ENCODE measurements around the gene PGC.

PGC gene

DNA sequence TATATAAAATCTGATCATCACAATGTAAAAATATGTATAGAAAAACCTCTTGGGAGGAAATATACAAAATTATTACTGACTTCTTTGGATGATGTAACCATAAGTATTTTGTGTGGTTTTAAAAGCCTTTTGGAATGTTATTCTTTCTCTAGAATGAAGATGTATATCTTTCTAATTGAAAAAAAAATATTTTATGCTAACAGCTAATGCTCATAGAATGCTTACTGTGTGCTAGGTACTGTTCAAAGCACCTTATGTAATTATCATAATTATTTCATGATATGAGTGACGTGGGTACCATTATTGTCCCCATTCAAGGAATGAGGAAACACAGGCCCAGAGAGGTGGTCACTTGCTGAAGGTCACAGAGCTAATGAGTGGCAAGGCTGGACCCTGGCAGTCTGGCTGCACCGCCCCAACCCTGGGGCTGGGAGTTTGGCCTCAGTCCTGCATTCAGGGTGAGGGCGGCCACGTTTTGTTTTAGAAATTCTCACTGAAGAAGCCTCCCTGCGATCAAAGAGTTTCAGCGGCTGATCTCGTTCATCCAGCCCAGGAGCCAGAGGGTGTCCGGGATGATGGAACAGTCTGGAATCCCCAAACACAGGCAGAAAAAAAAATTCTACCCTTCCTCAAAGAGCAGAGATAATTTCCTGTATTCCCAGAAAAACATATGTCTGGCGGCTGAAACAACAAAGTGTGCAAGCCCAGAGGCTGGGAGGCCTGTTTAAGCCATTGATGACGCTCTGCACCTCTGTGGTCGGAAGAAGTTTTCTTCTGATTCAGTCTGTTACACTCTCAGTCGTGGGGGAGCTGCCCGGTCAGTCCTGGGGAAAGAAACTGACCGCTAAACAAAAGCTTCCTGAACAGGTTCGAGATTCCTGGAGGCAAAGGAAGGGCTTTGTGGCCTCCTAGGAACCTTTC, 49.1 kb downstream of the PGC start:
- peak; percentile 58 for DNase-seq (ENCODE audit: low read depth)

DNA sequence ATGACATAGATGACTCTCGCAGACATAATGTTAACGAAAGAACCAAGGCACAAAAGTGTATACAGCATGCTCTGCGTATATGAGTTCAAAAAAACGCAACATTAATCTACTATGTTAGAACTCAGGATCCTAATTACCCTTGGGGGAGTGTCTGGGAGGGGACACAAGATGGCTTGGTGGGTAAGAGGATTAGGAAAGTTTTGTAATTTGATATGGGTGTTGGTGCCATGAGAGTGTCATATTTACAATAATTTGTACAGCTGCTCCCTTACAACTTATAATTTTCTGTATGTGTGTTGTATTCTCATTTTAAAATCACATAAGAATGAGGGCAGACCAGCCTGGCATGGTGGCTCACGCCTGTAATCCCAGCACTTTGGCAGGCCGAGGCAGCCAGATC, 50.4 kb downstream of the PGC start:
- DNase-seq (ENCODE audit: low read depth) = no peak

DNA sequence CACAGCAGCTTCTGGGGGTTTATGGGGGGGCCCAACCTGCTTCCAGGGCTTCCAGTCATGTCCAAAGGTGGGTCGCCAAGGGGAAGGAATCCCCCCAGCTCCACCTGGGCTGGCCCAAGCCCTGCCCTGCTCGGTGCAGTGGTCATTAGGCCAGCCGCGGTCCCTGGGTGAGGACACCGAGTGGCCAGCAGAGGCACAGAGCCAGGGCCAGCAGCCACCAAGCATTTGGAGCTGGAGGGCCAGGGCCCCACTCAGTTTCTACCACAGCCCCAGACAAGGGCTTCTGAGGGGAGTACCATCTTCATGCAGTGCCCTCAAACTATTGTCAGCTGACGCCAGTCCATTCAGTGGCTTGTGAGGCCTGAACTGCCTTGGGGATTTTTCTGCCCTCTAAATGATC, 51.4 kb downstream of the PGC start:
- DNase-seq (ENCODE audit: low read depth) = no peak

DNA sequence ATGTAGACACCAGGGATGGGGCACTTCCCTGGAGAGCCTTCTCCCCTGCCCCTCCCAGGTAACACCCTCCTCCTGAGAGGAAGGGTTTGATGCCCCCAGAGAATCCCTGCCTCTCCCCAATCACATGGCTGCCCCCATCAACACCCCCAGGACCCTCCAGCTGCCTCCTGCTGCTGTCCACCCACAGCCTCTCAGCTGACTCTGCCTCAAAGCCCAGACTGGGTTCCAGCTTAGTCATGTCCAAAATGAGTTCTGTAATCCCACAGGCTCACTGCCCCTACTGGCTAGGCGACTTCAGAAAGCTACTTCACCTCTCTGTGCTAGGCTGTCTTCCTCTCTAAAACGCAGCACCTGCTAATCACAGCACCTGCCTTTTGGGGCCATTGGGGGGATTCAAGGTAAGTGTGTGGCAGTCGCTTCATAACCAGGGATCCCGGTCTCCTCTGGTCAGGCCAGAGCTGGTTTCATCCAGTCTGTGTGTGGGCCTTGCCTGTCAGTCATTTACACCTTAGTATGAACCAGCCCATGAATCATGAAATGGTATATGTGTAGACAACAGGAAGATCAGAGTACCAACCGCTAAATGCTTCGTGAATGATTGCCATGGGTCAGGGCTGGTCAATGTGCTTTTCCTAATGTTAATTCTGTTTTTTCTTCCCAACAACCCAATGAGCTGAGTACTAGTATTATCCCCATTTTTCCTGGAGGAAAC, 52.2 kb downstream of the PGC start:
- DNase-seq (ENCODE audit: low read depth) = no peak

DNA sequence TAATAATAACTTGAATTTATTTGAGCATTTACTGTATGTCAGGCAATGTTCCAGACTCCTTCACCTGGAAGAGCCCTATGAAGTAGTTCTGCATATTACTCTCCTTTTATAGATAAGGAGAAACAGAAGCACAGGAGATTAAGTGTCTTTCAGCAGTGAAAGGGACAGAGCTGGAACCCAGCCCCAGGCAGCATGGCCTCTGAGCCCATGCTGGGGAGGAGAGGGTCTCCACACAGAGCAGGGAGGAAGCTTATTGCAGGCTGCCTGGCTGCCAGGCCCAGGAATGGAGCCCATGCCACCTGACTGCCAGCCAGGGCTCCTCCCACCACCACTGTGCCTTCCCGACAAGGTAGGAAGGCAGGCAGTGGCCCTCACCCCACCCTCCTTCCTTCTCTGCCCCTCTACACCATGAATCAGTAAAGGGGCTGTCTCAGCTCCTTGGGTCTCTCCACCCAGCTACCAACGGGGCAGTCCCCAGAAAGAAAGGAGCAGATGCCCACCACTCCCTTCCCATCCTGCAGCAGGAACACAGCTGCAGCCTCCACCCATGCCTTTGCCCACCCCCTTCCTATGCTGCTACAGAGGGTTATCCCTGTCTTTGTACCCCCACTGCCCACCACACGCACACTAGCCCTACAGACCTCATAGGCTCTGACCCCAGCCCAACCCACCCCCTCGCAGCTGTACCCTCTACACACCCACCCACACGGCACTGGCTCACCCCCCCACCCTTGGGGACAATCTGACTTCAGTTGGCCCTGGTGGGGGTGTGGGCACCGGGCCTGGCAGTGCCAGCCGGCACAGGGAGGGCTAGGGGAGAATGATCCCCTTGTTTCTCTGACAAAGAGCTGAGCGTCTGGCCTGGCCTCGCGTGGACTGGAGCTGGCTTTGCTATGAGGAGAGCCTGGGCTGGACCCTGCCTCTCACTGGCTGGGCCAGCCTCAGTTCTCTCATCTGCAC, 53.6 kb downstream of the PGC start:
- DNase-seq (ENCODE audit: low read depth) = no peak

DNA sequence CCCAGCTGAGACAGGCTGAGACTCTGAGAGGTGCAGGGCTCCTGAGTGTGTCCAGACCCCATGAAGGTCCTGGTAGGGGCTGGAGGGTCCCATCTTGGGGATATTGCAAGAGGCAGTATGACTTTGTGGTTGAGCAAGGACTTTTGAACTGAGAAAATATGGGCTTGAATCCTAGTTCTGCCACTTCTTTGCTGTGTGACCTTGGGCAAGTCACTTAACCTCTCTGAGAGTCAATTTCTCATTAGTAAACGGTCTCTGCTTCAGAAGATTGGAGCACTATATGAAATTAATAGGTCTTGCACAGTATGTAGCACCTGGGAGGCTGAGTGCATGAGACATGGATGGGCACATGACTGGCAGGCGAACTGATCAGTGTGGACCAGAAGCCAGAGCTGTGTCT, 54.5 kb downstream of the PGC start:
- DNase-seq (ENCODE audit: low read depth) = no peak

DNA sequence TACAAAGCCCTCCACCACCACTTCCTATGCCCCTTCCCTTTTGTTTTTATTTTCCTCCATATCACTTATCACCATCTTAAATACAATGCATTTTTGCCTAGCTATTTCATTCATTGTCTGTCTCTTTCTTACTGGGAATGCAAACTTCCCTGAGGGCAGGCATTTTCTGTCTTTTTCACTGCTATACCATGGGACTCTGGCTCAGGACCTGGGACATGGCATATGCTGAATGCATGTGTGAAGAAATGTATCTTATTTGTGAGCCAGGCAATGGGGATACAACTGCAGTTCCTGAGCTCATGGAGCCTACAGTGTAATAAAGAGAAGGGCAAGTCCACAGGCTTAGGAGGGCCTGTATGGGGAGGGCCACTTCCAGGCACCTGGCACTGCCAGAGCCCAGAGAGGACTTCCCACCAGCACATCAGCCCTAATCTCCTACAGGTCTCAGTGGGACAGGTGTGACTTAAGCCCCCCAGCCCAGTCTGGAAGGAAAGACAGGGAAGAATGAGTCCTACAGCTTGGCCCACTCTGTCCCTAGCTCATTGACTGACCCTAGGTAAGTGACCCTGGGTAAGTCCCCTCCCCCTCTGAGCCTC, 55.0 kb downstream of the PGC start:
- no peak for DNase-seq (ENCODE audit: low read depth)

DNA sequence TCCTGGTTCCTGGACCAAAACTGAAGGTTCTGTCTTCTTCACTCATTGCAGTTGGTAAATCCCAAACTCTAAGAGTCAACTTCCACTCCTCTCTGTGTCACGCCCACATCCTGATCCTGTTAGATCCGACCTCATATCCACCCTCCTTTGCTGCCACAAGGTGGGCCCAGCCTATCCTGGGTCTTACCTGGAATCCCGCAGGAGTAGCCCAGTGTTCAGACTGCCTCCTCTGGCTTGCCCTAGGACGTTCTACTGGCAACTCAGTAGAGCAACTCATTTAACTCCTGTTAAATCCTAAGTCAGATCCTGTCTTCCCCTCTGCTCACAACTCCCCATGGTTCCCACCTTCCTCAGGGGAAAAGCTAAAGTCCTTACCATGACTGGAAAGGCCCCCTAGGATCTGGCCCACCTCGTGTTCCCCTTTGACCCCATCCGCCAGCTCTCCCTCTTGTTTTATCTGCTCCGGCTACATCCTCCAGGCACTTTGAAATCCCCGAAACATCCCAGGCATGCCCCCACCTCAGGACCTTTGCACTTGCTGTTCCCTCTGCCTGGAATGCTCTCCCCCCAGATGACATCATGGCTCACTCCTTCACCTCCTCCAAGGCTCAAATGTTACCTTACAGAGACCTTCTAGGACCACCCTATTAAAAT, 55.6 kb downstream of the PGC start:
- DNase-seq (ENCODE audit: low read depth) = no peak

DNA sequence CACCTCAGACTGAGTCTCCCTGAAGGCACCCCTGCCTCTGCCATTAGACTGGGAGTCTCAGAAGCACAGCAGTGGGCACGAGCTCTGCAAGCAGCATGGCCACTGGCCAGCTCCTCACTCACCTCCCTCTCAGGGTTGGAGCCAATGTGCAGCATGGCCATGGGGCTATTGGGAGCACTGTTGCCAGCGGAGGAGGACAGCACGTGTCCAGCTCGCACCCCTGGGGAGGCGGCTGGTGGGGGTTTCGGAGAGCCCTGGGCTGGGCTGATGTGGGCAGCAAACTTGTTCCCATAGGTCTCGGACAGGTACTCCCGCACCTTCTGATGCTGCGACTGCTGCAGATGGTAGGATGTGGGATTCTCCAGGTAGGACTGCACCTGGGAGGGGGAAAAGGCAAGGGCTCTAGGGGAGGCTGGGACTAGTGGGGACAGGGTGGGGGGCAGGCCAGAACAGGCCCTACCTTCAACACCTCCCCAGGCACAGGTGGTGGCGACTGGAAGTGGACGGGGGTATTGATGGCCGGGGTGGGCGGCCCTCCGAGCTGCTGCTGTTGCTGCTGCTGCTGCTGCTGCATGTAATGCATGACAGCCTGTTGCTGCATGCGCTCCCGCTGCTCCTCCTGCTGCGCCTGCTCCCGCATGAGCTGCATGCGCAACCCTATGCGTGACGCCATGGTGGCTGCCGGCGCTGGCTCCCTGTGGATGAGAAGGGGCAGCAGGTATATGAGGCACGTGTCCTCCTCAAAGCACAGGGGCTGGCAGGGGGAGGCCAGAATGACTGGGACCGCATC, 56.5 kb downstream of the PGC start:
- DNase-seq (ENCODE audit: low read depth) = no peak

DNA sequence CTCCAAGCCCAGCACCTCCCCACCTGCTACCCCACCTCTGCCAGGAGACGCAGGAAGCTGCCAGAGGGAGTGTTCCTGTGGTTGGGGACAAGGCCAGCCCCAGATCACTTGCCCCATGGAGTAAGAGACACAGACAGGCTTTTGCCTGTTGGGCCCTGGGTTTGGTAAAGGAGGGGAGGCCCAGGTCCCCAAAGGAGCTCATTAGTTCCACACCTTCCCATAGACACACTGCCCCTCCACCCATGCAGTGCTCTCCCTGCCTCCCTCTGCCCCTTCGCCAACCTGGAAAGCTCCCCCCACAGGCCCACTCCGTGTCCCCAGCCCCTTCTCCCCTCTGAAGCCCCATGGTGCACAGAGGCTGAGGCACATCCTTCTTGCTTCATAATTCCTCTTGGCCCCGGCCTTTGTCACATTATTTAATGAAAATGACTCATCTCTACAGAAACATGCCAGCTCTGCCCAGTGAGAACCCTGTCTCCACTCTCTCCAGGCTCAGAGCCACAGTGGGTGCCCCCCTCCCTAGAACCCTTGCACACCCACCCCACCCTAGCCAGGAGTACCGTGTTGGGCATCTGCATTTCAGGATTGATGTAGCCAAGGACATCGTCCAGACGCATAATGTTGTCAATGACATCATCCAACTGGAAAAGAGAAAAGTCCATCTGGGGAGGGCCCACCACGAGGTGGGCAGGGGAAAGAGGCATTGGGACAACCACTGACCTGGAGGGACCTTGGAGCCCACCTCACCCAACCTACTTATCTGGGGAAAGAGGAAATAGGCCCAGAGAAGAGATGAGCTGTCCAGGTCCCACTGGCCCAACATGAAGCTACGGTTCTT, 57.8 kb downstream of the PGC start:
- DNase-seq (ENCODE audit: low read depth) = no peak

DNA sequence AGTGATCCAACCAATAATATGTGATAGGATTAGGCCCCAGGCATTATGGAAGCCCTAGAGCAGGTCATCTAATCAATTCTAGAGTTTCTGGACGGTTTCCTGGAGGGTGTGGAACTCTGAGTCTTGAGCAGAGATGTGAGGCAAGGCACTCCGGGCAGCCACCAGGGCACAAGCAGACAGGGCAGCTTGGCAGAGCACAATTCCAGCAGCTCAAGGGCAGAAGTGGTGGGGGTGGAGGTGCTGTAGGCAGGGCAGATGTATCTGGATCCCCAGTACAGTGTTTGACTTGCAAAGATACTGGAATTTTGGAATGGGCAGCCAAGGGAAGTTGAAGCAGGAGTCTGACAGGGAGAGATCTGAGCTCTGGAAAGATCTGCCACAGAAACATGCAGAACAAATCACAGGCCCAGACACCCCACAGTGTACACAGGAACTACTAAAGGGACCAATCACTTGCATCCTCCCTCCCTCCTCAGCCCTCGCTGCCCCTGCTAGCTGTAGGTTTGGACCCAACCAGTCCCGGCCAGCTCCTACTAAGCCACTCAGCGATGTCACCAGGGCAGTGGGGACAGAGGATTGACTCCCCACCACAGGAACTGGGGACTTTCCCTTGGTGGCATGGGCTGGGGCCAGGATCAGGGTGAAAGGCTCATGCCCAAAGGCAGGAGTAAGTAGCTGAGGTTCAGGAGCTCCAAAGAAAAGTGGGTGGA, 58.8 kb downstream of the PGC start:
- DNase-seq (ENCODE audit: low read depth) = no peak

DNA sequence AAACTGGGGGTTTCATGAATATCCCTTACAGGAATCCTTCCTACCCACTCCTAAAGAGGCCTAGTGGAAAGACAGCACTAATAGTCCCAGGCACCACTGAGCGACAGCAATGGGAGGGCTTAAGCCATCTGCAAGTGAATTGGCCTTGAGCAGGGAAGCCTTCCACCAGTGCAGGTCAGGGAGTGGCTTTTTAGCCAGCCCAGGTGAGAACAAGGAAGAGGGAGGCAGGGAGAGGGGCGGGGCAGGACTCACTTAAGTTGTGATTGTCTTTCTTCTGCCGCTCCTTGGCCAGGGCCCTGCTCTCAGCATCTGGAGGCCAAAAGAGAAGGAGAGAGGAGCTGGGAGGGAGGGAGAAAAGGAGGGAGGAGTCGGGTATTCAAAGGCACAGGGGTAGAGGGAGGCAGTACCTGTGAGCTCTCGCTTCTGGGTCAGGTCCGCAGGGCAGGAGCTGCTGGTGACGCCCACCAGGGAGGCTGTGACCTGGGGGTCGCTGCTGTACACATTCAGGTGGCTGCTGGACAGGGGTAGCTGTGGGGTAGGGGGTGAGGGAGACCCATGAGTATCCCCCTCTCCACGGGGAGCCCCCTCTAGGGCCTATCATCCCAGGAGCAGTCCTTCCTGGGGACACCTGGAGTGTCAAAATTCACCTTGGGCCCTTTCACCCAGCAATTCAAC, 59.6 kb downstream of the PGC start:
- no peak for DNase-seq (ENCODE audit: low read depth)
